ENCODE data around the gene FETUB.

- TF ChIP-seq CTCF (conservative IDR thresholded peaks at IDR 0.05) = no peak
- no peak for TF ChIP-seq ZFX (IDR thresholded peaks at IDR 0.05)
Observed at GRCh38 chr3:186646106-186646505, 5.9 kb downstream of the FETUB start.

Measured in C4-2B (cell line).